Smooth muscle cell (in vitro differentiated cells): Measurements from ENCODE around the gene COL21A1. TPM values are rescaled to one million over a fixed set of nuclear protein-coding genes. Genes with fewer than 3 reads are reported as not detected.

Source experiments
- DNase-seq: peaks from one replicate; lab custom pipeline; 2025; ENCODE audit not compliant: unreplicated experiment; lab: John Stamatoyannopoulos, UW
- H2AFZ ChIP-seq: fragments of 200-600 bp; sonication (generic); 2 replicates; pipeline ENCODE4 v1.6.0; 2016; ENCODE audit warnings: antibody characterized with exemption, low read depth, mild to moderate bottlenecking
- H3F3A ChIP-seq: fragments of 200-600 bp; sonication (generic); 2 replicates; pipeline ENCODE4 v1.6.0; 2017; ENCODE audit warnings: antibody characterized with exemption, low read depth
- H3K27ac ChIP-seq: fragments of 200-600 bp; sonication (generic); 2 replicates; pipeline ENCODE4 v1.5.1; 2016; ENCODE audit warnings: low read depth, mild to moderate bottlenecking
- H3K27me3 ChIP-seq: fragments of 200-600 bp; sonication (generic); 2 replicates; pipeline ENCODE4 v1.6.1; 2016; ENCODE audit warnings: low read depth, mild to moderate bottlenecking
- H3K36me3 ChIP-seq: fragments of 200-600 bp; sonication (generic); 2 replicates; pipeline ENCODE4 v1.5.1; 2016; ENCODE audit warnings: low read depth
- H3K4me1 ChIP-seq: fragments of 200-600 bp; sonication (generic); 2 replicates; pipeline ENCODE4 v1.5.1; 2016; ENCODE audit warnings: low read depth
- H3K4me2 ChIP-seq: fragments of 200-600 bp; sonication (generic); 2 replicates; pipeline ENCODE4 v1.6.0; 2016; ENCODE audit warnings: mild to moderate bottlenecking
- H3K4me3 ChIP-seq: fragments of 200-600 bp; sonication (generic); 2 replicates; pipeline ENCODE4 v1.5.1; 2016; ENCODE audit warnings: mild to moderate bottlenecking
- H3K79me2 ChIP-seq: fragments of 200-600 bp; sonication (generic); 2 replicates; pipeline ENCODE4 v1.6.0; 2016; ENCODE audit warnings: low read depth, mild to moderate bottlenecking
- H3K9ac ChIP-seq: fragments of 200-600 bp; sonication (generic); 2 replicates; pipeline ENCODE4 v1.6.0; 2016; ENCODE audit warnings: low read depth
- H3K9me3 ChIP-seq: fragments of 200-600 bp; sonication (generic); replicated peaks from 2 replicates; pipeline ENCODE4 v1.5.1; 2016; ENCODE audit warnings: low read depth
- H4K20me1 ChIP-seq: fragments of 200-600 bp; sonication (generic); 2 replicates; pipeline ENCODE4 v1.6.0; 2016; ENCODE audit warnings: low read depth
- WGBS: methylation state at CpG from one replicate; pipeline ENCODE4 v1.1.7; 2016; ENCODE audit warnings: low lambda C conversion rate; 5-methylcytosine and 5-hydroxymethylcytosine counted together
- polyA plus RNA-seq: library from polyadenylated mRNA; unstranded; fragments of >200 nt; fragmentation: Nextera tagmentation; extraction: Ambion mirVana; gene quantifications from 2 replicates; pipeline ENCODE4 v1.2.1, GENCODE V29; 2016
- total RNA-seq: library from RNA; depleted of rRNA; stranded (reverse); fragments of >200 nt; gene quantifications from 2 replicates; pipeline ENCODE4 v1.2.3, GENCODE V29; 2014
- TF ChIP-seq, protein P1 (sequence below): fragments of 200-600 bp; sonication (generic); IDR thresholded peaks from 2 replicates; pipeline ENCODE4 v1.5.1; 2017; ENCODE audit warnings: borderline replicate concordance, mild to moderate bottlenecking, antibody characterized with exemption; ENCODE audit not compliant: insufficient read depth, poor library complexity, severe bottlenecking

COL21A1 gene
- total and polyA plus RNA-seq, 2 experiments from 2014 or later = 5.8 to 8.2 TPM

DNA sequence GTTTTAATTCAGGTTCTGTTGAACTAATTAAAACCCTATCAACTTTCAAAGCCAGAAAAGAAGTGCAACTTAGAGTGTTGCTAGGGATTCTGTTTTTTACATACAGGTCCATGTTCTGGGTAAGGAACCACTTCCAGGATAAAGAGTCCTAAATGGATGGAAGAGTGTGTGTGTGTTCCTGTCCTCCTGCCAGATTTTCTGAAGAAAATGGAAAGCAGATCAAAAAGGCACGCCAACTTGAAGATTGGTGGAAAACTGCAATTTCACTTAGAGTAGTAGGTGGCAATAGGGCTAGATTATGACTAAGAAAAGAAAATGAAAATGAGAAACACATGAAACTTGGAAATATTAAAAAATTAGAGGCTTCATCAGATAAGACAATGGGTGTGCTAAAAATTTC is 85.3 kb downstream of the COL21A1 start:
- Histone ChIP-seq H3K4me3 (no peak overlapping the region), H3K36me3 (no peaks in the 10 kb centered on the region), H2AFZ (no peak overlapping the region), H3K4me2 (no peak overlapping the region), H4K20me1 (no peaks in the 10 kb centered on the region), H3F3A (no peaks in the 10 kb centered on the region), H3K79me2 (no peaks in the 10 kb centered on the region), H3K4me1 (no peaks in the 10 kb centered on the region), H3K9me3 (no peaks in the 10 kb centered on the region), H3K9ac (no peak overlapping the region), H3K27ac (no peak overlapping the region), H3K27me3 (no peaks in the 10 kb centered on the region)
- TF ChIP-seq, protein P1, sequence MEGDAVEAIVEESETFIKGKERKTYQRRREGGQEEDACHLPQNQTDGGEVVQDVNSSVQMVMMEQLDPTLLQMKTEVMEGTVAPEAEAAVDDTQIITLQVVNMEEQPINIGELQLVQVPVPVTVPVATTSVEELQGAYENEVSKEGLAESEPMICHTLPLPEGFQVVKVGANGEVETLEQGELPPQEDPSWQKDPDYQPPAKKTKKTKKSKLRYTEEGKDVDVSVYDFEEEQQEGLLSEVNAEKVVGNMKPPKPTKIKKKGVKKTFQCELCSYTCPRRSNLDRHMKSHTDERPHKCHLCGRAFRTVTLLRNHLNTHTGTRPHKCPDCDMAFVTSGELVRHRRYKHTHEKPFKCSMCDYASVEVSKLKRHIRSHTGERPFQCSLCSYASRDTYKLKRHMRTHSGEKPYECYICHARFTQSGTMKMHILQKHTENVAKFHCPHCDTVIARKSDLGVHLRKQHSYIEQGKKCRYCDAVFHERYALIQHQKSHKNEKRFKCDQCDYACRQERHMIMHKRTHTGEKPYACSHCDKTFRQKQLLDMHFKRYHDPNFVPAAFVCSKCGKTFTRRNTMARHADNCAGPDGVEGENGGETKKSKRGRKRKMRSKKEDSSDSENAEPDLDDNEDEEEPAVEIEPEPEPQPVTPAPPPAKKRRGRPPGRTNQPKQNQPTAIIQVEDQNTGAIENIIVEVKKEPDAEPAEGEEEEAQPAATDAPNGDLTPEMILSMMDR = no peak
- no peak for DNase-seq
- 46% methylated on average over 1 of the region's 1 CpG for WGBS

DNA sequence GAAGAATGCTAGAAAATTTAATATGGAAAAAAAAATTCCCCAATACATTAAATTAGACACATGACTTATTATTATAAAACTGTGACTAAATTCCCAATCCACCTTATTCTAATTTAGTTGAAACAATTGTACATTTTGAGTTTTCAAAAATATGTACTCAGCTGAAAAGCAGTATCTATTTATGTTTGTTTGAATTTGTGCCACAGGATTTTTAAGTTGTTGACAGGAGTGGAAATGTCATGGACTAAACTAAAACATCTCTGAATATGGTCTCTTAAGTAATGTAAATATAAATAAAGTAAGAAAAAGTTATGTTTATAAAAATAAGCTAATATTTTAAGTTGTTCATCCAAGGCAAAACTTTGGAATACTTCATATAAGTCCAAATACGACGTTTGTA is 86.9 kb downstream of the COL21A1 start:
- H3K27me3 ChIP-seq = no peaks in the 10 kb centered on the region
- no peak for DNase-seq
- 91% methylated on average over 2 of the region's 2 CpGs for WGBS
- H3K79me2 ChIP-seq = no peaks in the 10 kb centered on the region
- H3K9me3 ChIP-seq = no peaks in the 10 kb centered on the region
- H4K20me1 ChIP-seq = no peaks in the 10 kb centered on the region
- no peaks in the 10 kb centered on the region for H3K4me1 ChIP-seq
- no peak overlapping the region for H3K27ac ChIP-seq
- H3F3A ChIP-seq = no peaks in the 10 kb centered on the region
- no peaks in the 10 kb centered on the region for H3K36me3 ChIP-seq
- no peak overlapping the region for H2AFZ ChIP-seq
- H3K4me2 ChIP-seq = no peak overlapping the region
- no peak overlapping the region for H3K9ac ChIP-seq
- TF ChIP-seq, protein P1 = no peak
- no peak overlapping the region for H3K4me3 ChIP-seq

DNA sequence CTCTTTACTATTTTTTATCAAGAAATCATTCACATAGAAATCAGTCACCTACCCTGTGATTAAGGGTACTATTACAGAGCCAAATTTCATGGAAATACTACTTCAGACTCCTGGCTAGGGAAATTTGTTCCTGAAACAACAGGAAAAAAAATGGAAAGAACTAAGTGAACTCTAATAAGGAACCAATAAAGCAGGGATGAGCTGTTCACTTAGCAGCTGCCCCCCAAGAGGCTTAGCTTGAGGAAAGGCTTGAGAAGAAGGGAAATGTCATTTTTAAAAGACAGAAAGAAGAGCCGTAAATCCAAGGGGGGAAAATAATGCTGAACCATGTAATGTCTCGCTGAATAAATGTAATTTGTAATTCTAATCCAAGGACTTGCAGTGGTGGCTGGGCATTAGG is 88.8 kb downstream of the COL21A1 start:
- H3K36me3 ChIP-seq = no peaks in the 10 kb centered on the region
- H4K20me1 ChIP-seq = no peaks in the 10 kb centered on the region
- no peaks in the 10 kb centered on the region for H3K79me2 ChIP-seq
- 94% methylated on average over 2 of the region's 2 CpGs for WGBS
- no peaks in the 10 kb centered on the region for H3F3A ChIP-seq
- TF ChIP-seq, protein P1 = no peak
- no peaks in the 10 kb centered on the region for H3K27me3 ChIP-seq
- no peaks in the 10 kb centered on the region for H3K4me1 ChIP-seq
- H3K27ac ChIP-seq = no peak overlapping the region
- H2AFZ ChIP-seq = no peak overlapping the region
- no peak overlapping the region for H3K9ac ChIP-seq
- H3K4me3 ChIP-seq = no peak overlapping the region
- H3K9me3 ChIP-seq = peaks cover 4% of the 10 kb centered on the region
- DNase-seq = no peak
- H3K4me2 ChIP-seq = no peak overlapping the region

DNA sequence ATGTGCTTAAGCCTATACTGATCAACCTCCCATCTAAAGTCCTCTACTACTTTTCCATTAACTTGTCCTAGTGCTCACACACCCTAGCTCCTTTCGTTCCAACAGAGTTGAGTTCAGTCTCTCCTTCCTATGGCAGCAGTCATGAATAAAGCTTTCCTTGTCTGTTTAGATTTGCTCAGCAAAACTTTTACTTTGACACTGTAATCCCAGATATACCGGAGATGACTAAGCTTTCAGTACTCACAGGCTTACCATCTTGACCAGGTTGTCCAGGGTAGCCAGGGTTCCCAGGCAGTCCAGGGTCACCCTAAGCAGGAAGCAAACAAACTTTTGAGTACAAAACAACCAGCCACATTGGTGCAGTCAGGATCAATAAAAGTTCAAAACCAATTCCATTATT is 90.7 kb downstream of the COL21A1 start:
- TF ChIP-seq, protein P1 = no peak
- peak overlapping the region; percentile 20 for H2AFZ ChIP-seq
- 25% methylated on average over 2 of the region's 2 CpGs for WGBS

More for the DNA sequence above, 90.7 kb downstream of the COL21A1 start:
- Histone ChIP-seq H3F3A (no peaks in the 10 kb centered on the region), H3K4me3 (no peak overlapping the region), H3K9ac (no peak overlapping the region), H3K36me3 (no peaks in the 10 kb centered on the region), H3K4me1 (no peaks in the 10 kb centered on the region), H3K9me3 (peaks cover 4% of the 10 kb centered on the region), H3K79me2 (no peaks in the 10 kb centered on the region), H3K27ac (no peak overlapping the region), H4K20me1 (no peaks in the 10 kb centered on the region), H3K27me3 (no peaks in the 10 kb centered on the region), H3K4me2 (peak overlapping the region; percentile 21)
- no peak for DNase-seq
